ENCODE data around the gene C5orf47.
A peak's percentile ranks its signal among the peaks of the same experiment; 100 is the strongest.
"Not testable (repeated sequence)": the region's sequence is repeated elsewhere in the genome, so short reads cannot be mapped to it uniquely, and the experiment has no call there.

The C5orf47 gene

GRCh38 chr5:173970878-173971650 lies 17.9 kb upstream of the C5orf47 start:
- DNase-seq (ENCODE audit: low read depth, low spot score), result no peak

DNA sequence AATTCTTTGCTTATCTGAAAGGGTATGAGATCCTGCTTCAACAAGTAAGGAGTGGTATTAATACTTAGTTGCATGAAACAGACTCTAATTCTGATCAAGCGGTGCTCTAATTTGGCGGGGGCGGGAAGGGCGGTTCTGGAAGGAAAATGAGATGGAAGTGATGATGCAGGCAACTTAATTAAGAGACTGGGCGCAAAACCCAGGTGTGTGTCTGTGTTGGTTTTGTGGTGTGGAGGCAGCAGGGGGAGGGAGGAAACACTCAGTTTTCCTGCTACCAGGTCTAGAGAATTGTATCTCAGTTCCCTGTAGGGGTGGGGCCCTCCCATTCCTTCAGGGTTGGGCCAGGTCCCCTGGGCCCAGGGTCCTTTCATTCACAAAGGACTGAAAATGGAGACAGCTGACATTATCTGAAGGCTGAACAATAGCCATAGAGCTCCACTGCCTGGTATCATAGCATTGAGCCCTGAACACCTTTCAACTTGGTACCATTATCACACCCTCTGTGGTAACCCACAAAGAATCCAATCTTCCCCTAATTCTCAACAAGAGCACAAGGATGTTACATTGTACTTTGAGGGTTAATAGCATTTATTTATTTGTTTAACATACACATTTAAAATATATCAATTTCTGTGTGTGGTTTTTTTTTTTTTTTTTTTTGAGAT lies 17.2 kb upstream of the C5orf47 start:
- no peak for DNase-seq (ENCODE audit: low read depth, low spot score)

DNA sequence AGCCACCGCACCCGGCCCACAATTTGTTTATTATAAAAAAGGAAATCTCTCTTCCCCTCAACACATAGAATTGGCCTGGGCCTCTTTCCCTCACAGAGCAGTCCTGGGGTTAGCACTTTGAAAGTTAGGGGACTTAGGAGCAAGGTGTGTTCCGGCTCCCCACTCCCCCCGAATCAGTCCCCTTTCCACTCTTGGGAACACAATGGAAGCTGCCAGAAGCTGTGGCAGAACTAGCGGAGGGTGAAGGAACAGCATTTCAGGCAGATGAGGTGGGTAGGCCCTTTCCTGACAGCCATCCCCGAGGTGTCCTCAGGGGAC lies 16.4 kb upstream of the C5orf47 start:
- DNase-seq (ENCODE audit: low read depth, low spot score), result no peak

DNA sequence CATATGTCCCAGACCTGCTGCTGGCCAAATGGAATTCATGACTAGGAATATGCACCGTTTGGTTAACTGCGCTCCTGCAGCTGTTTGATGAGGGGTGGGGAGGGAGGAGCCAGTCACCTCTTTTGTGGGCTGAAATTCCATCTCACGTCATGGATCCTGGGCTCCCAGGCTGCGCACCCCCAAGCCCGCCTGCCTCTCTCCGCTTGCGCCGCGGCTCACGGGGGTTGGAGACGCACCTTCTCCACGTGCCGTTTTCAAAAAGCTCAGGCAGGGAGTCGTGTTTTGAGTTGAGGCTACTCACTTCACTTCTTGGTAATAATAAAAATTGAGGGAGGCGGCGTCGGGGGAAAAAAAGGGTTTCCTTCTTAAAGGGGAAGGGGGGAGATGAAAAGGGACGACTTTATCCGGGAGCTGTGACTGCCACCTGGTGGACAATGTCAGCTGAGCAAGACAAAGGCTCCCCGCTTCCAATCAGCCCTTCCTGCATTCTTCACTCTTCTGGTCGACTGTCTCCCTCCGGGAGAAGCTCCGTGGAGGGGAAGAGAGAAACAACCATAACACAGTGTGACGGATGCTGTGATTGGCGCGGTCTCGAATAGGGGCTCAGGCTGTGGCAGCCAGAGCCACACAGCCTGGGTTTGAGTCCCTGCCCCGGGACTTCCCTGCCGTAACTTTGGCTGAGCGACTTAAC lies 15.9 kb upstream of the C5orf47 start:
- DNase-seq (ENCODE audit: low read depth, low spot score), result peak; percentile 58

DNA sequence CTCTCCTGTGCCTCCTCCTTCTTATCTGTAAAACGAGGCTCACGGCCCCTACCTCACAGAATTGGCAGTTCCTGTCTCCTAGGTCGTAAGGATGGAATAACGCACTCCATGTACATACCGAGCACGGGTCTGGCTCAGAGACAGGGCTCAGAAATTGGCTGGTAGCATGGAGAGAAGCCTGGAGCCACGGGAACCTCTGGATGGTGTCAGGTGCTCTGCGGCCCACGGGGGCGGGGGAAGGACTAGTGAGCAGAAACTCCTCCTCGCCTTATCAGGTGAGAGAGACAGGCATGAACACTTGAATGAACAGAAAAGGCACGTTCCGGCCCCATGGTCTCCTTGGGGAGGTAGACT lies 15.4 kb upstream of the C5orf47 start:
- DNase-seq (ENCODE audit: low read depth, low spot score), result no peak

GRCh38 chr5:173974688-173975239 lies 14.2 kb upstream of the C5orf47 start:
- DNase-seq (ENCODE audit: low read depth, low spot score), result no peak

DNA sequence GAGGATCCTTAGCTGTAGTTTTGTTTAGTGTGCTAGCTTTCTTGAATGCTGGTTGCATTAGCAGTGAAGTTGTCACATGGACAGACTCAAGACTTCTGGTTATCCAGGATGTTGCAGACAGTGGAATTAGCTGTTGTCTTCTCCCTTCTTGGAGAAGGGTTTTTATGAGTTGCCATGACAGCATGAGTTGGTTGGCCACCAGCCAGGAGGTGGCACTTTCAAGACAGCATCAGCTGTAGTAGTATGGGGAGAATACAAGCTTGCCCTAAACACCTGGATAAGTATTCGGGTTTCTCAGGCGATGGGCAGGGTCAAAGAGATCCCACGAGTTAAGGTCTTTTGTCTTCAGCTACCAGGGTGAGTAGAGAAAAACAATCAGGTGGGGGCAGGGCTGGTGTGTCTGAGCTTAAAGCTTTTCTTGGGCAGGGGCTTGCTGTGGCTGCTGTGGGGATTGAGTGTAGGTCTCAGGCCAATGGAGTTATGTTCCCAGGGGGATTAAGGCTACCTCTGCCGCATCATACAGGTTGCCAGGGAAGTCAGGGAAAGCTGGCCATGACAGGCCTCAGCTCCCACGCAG lies 7.7 kb upstream of the C5orf47 start:
- no peak for DNase-seq (ENCODE audit: low read depth, low spot score)

DNA sequence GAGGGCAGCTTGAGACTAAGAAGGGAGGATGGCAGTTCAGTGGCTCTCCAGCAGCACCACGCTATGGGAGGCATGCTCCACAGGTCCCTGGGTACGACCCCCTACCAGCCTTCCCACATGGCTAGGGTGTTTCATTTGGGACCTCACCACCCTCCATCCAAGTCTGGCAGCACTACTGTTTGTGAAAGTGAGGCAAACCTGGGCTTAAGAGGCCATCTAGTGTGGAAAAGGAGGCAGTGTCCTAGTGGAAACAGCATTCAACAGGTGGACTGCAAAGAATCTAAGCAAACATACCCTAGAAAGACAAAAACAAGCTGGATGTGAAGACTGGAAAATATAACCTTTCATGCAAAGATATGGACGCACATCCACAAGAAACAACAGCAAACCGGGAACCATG lies 4.8 kb upstream of the C5orf47 start:
- DNase-seq (ENCODE audit: low read depth, low spot score), result no peak

DNA sequence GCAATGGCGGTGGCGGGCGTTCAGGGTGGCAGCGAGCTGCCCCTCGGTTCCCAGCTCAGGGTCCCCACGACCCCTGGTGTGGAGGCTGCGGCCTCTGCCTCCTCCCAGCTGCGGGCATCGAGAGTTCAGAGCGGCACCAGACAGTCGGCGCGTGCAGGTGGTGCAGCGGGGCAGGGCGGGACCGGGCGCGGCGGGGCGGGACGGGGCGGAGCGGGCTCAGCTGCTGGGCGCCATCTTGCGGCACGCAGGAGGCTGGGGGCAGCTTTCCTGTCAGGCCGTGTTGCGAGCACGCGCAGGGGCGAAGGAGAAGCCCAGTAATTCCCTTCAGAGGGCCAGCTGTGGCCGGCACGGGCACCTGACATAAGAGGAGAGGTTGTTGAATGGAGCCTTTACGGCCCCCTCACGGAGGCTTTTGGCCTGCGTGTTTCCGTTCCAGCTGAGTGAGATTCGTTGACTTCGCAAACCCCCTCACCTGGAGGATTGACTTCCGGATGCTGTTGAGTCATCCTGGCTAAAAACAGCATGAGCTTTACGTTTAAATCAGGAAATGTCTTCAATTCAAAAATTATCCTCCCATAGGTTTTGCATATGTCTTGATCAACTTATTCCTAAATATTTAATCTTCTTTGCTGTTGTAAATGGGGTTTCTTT lies 587 bp downstream of the C5orf47 start:
- no peak for DNase-seq (ENCODE audit: low read depth, low spot score)

- no peak for DNase-seq (ENCODE audit: low read depth, low spot score)
These were observed 8.4 kb downstream of the C5orf47 start for GRCh38 chr5:173997331-173997730.

DNA sequence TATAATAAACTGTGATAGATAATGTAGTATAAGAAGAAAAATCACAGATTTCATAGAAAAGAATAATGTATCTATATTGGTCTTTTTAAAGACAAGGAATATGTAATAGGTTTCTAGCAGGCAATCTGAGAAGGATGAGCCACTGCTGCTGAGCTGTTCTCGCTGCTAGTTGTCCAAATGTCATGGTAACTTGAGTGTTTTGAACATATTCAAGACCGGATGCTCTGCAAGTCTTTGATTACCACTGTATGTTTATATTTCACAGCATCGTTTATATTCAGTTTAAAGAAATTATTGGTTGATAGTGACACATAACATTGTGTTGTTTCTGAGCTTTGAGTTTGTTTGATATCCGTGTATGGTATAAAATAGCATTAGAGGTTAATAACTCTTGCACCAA lies 9.6 kb downstream of the C5orf47 start:
- no peak for DNase-seq (ENCODE audit: low read depth, low spot score)

- no peak for DNase-seq (ENCODE audit: low read depth, low spot score)
These were observed 11.1 kb downstream of the C5orf47 start for GRCh38 chr5:174000076-174000475.

DNA sequence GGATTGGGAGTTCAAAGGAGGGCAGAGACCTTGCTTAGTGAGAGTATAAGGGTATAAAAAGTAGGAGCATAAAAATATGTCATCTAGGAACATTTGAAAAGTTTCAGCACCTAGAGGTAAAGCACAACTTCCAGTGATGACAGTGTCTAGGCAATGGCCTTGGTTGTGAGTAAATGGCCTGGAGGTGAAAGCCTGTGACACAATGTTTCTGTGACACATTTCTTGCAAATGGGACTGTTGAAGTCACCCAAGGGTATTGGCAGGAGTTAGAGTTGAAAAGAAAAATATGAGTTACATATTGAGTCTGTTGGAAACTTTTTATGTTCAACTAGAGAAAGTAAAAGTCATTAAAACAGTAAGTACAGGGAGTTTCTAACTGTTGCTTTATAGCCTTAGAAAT lies 14.8 kb downstream of the C5orf47 start:
- no peak for DNase-seq (ENCODE audit: low read depth, low spot score)

DNA sequence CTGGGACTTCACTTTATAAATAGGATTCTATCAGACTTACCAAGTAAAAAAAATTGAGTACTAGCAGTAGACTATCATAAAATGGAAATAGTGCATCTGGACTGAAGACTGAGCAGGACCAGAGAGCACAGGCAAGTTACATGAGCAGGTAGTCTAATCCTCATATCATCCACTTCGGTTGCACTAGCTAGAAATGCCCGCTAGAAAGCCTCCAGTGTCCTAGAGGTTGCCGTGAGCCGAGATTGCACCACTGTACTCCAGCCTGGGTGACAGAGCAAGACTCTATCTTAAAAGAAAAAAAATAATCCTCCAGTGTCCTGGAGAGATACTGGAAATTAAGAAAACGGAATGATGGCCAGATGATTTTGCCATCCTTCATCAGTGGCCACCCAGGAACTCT lies 20.0 kb downstream of the C5orf47 start:
- DNase-seq (ENCODE audit: low read depth, low spot score), result no peak

DNA sequence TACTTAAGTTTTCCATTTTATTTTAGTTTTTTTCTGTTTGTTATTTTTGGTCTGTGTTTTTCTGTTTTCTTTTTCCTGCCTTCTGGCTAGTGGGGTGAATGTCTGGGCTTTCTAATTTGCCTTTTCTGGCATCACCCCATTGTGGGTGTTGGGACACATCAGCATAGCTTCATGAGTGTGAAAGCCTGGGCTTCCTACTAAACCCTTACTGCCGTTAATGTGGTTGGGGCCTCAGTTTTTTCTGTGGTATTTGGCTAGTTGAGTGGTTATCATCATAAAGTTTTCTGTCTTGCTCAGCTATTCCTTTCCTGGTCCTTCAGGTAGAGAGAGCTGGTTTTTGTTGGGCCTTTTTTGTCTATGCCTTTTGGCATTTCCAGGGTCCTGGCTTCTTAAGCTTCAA lies 21.4 kb downstream of the C5orf47 start:
- no peak for DNase-seq (ENCODE audit: low read depth, low spot score)

DNA sequence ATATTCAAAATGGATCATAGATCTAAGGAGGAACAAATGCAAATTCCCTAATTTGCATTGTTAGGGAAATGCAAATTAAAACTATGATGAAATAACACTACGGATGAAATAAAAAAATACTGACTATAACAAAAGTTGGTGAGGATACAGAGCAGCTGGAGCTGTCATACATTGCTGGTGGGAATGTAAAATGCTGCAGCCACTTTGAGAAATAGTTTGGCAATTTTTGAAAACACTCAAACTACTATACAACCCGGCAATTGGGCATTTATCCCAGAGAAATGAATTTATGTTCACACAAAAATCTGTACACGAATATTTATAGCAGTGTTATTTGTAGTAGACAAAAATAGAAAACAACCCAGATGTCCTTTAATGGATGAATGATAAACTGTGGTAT lies 22.5 kb downstream of the C5orf47 start:
- no peak for DNase-seq (ENCODE audit: low read depth, low spot score)

DNA sequence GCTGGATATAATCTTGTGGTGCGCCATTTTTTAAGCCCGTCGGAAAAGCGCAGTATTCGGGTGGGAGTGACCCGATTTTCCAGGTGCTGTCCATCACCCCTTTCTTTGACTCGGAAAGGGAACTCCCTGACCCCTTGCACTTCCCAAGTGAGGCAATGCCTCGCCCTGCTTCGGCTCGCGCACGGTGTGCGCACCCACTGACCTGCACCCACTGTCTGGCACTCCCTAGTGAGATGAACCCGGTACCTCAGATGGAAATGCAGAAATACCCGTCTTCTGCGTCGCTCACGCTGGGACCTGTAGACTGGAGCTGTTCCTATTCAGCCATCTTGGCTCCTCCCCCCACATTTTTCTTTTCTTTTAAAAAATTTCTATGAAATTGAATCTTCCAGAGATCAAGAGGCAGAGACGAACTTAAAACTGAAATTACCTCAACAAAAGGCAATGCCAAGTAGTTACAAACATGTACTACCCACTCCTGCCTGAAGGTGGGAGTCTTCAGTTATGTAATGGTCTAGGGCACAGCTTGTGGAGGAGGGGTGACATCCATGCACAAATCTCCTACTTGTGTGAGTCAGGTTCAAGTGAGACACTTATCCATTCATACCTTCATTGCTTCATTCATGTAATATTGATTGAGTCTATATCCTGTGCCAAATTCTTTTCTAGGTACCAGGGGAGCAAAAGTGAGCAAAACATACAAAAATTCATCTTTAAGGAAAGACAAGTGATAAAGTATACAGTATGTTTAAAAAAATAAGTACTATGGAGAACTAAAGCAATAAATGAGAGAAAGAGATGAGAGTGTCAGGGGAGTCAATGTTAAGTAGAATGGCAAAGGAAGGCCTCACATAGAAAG lies 31.3 kb downstream of the C5orf47 start:
- not testable (repeated sequence) for DNase-seq (ENCODE audit: low read depth, low spot score)

DNA sequence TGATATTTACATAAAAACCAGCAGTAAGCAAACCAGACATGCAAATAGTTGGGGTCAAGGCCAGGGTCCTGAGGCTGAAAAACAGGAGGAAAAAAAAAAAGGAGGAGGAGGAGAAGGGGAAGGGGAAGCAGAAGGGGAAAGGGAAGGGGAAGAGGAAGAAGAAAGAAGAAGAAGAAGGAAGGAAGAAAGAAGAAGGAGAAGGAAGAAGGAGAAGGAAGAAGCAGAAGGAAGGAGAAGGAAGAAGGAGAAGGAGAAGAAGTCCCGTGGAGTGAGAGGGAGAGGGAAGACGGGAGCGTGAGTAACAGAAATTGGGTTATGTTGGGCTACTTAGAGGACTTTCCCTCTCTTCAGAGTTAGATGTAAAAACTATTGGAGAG lies 31.9 kb downstream of the C5orf47 start:
- no peak for DNase-seq (ENCODE audit: low read depth, low spot score)

DNA sequence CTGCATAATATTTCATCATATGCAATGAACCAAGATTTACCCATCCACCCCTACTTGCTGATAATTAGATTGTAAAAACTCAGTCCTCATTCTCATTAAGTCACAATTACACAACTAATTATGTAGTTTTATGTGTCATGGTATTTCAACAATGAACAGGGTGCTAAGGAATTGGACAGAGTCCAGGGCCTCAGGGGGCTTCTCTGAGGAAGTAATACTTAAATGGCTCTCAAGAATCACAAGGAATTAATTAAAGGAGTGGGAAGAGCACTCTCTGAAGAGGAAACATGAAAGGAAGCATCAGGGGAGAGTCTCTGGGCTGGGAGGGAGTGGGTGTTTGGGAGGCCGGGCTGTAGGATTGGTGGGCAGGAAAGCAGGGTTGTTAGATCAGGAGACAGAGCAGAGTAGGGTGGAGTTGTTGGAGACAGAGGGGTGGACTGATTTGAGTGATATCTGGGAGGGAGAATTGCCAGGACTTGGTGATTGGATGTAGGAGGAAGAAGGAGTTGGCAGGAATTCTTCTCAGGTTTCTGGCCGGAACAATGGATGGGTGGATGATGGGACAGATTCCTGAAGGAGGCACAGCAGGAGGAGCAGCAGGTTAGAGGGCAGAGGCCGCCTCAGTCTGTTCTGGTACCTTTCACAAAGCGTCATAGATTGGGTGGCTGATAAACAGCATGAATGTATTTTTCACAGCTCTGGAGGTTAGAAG lies 33.6 kb downstream of the C5orf47 start:
- DNase-seq (ENCODE audit: low read depth, low spot score), result no peak

- DNase-seq (ENCODE audit: low read depth, low spot score), result no peak
These were observed 41.3 kb downstream of the C5orf47 start for GRCh38 chr5:174030286-174030685.

All from activated naive CD8-positive, alpha-beta T cell treated with anti-CD3 and anti-CD28 coated beads, Interleukin-2, amount 50 U/mL, for 16 hours (primary cell).